Mucosa of descending colon (tissue), 3 donors: Measurements from ENCODE around the gene DONSON. TPM values are rescaled to one million over a fixed set of nuclear protein-coding genes. Genes with fewer than 3 reads are reported as not detected.

Experiments
- ATAC-seq: fragments of 200-7000 bp; cut with Tn5 transposase; one replicate; pipeline ENCODE4 v1.9.1; 2020; ENCODE audit warnings: mild to moderate bottlenecking, moderate library complexity
- DNase-seq, 3 donors: peaks; one replicate each; pipeline ENCODE4 v3.0.0-alpha.2; 2020
- H3K36me3 ChIP-seq: fragments of 200-600 bp; one replicate; pipeline ENCODE4 v1.8.0; 2021; ENCODE audit warnings: low read depth, mild to moderate bottlenecking
- H3K4me1 ChIP-seq: fragments of 200-600 bp; one replicate; pipeline ENCODE4 v1.8.0; 2021; ENCODE audit warnings: low read depth, mild to moderate bottlenecking
- H3K4me3 ChIP-seq: fragments of 200-600 bp; one replicate; pipeline ENCODE4 v1.8.0; 2021; ENCODE audit warnings: mild to moderate bottlenecking
- H3K9me3 ChIP-seq: fragments of 200-600 bp; one replicate; pipeline ENCODE4 v1.8.0; 2021; ENCODE audit warnings: mild to moderate bottlenecking
- CTCF ChIP-seq: fragments of 200-600 bp; IDR thresholded peaks from one replicate; pipeline ENCODE4 v1.8.0; 2022; ENCODE audit warnings: antibody characterized with exemption, mild to moderate bottlenecking
- intact Hi-C, 2 donors: fragments of 100-400 bp; cut with DNase I in 1 of 2; cut with micrococcal nuclease in 1 of 2; formaldehyde crosslinking; loops; one replicate each; pipeline versions ENCODE4 v1.11.0 to v1.11.1; 2022; cut with DNase I, micrococcal nuclease
- total RNA-seq, 3 donors: library from RNA; stranded (reverse); fragmentation: NEBNext Ultra II Directional in 2 of 3; extraction: Animal tissue kit (Norgen Biotek cat#: 25700) in 2 of 3; gene quantifications; one replicate each; pipeline versions ENCODE4 v1.2.1 to v1.2.4, GENCODE V29; 2021 to 2023
- donor health status: DM: no; HTN: no; CAD: no; lungs with moderate emphysema.
- donor health status: DM: no; HTN: no; CAD: no.
- donor health status: DM: no; HTN: yes; CAD: no.

Gene DONSON
- total RNA-seq, 3 donors from 2014 or later = 7.6 to 10.5 (median 9.6) TPM

DNA sequence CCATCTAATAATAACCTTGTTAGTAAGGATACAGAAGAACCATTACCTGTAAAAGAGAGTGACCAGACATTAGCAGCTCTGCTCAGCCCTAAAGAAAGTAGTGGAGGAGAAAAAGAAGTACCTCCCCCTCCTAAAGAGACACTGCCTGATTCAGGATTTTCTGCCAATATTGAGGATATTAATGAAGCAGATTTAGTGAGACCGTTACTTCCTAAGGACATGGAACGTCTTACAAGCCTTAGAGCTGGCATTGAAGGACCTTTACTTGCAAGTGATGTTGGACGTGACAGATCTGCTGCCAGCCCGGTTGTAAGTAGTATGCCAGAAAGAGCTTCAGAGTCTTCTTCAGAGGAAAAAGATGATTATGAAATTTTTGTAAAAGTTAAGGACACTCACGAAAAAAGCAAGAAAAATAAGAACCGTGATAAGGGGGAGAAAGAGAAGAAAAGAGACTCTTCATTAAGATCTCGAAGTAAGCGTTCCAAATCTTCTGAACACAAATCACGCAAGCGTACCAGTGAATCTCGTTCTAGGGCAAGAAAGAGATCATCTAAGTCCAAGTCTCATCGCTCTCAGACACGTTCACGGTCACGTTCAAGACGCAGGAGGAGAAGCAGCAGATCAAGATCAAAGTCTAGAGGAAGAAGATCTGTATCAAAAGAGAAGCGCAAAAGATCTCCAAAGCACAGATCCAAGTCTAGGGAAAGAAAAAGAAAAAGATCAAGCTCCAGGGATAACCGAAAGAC, 34.1 kb downstream of the DONSON start:
- DNase-seq (no peak), ATAC-seq (no peak)
- peaks cover 29% of the 10 kb centered on the region for H3K36me3 ChIP-seq
- H3K9me3 ChIP-seq = no peaks in the 10 kb centered on the region
- no peak for TF ChIP-seq CTCF
- peaks cover 4% of the 10 kb centered on the region for H3K4me1 ChIP-seq
- H3K4me3 ChIP-seq = no peak overlapping the region
- intact Hi-C loops = no loop called here

- ATAC-seq (peak; percentile 14), DNase-seq (no peak)
- no peak overlapping the region for H3K4me3 ChIP-seq
- peaks cover 29% of the 10 kb centered on the region for H3K36me3 ChIP-seq
- H3K9me3 ChIP-seq = no peaks in the 10 kb centered on the region
- peaks cover 4% of the 10 kb centered on the region for H3K4me1 ChIP-seq
- intact Hi-C loops = no loop called here
- no peak for TF ChIP-seq CTCF
Measured at GRCh38 chr21:33552999-33553598, 35.4 kb downstream of the DONSON start.

GRCh38 chr21:33552093-33552998, 36.1 kb downstream of the DONSON start:
- Histone ChIP-seq H3K9me3 (no peaks in the 10 kb centered on the region), H3K4me1 (peaks cover 4% of the 10 kb centered on the region), H3K36me3 (peaks cover 29% of the 10 kb centered on the region), H3K4me3 (no peak overlapping the region)
- DNase-seq (no peak), ATAC-seq (peak; percentile 16)
- TF ChIP-seq CTCF = no peak
- intact Hi-C loops = no loop called here

- no peak for DNase-seq
- Histone ChIP-seq H3K4me1 (peaks cover 4% of the 10 kb centered on the region), H3K9me3 (no peaks in the 10 kb centered on the region), H3K36me3 (peaks cover 29% of the 10 kb centered on the region), H3K4me3 (no peak overlapping the region)
- no peak for ATAC-seq
- intact Hi-C loops = no loop called here
- no peak for TF ChIP-seq CTCF
Measured at GRCh38 chr21:33551664-33552063, 36.8 kb downstream of the DONSON start.

GRCh38 chr21:33550772-33551660, 37.5 kb downstream of the DONSON start:
- ATAC-seq (peak; percentile 8), DNase-seq (no peak)
- H3K4me3 ChIP-seq = no peak overlapping the region
- intact Hi-C loops = no loop called here
- peaks cover 2% of the 10 kb centered on the region for H3K4me1 ChIP-seq
- no peaks in the 10 kb centered on the region for H3K9me3 ChIP-seq
- no peak for TF ChIP-seq CTCF
- H3K36me3 ChIP-seq = peaks cover 29% of the 10 kb centered on the region
